ENCODE data around the gene CHD2. TPM values are rescaled to one million over a fixed set of nuclear protein-coding genes. Genes with fewer than 3 reads are reported as not detected.

CHD2 gene
- total and polyA plus RNA-seq, 4 donors = 38.0 to 144 (median 81.5) TPM

DNA sequence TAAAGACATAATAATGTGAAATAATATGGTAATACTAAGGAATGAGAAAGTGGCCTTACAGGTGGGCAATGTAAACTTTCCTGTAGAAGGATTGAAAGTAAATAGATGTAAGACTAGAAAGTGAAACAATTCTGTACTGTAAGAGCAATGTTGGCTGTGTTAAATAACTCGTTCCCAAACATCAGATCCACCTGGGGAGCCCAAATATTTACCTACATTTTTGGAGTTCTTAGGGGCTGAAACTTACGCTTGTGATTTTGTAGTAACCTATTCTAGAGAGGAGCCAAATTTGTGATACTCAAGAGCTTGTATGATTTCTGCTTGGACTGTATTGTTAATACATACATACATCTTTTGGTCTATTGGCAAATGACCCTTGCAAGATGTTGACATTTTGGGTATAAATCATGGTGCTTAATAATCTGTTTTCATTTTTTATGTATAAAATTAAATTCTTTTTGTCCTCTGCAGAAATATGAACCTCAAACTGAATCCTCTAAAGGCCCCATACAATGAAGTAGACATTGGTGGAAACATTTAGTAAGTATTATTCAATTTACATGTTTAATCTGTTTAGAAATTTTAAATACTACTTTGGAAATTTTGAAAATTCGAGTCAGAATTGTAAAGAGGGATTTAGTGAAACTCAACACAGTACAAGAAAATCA, 8.5 kb upstream of the CHD2 start:
- Histone ChIP-seq H3K27ac (ENCODE audit: low read depth in 1 of 2, low read length in 2 of 2) (no peak overlapping the region), H3K4me3 (ENCODE audit: low read length in 2 of 2) (no peak overlapping the region), H3K4me1 (ENCODE audit: control insufficient read depth in 1 of 2, insufficient read depth in 2 of 2, low read length in 2 of 2) (peaks cover 0 to 1% of the 10 kb centered on the region in 2 donors), H3K36me3 (ENCODE audit: control insufficient read depth in 1 of 2, insufficient read depth in 2 of 2, low read length in 1 of 2) (peaks cover 0 to 3% of the 10 kb centered on the region in 2 donors), H3K9me3 (ENCODE audit: control insufficient read depth, low read length) (no peaks in the 10 kb centered on the region), H3K27me3 (ENCODE audit: control insufficient read depth in 1 of 2, insufficient read depth in 2 of 2, low read length in 1 of 2) (no peaks in the 10 kb centered on the region)
- WGBS, 2 donors = 60 to 68% methylated on average over 3 of the region's 3 CpGs
- no peak for ATAC-seq (ENCODE audit: low FRiP score)
- intact Hi-C loops (cut with DNase I) = no loop called here
- DNase-seq = no peak

DNA sequence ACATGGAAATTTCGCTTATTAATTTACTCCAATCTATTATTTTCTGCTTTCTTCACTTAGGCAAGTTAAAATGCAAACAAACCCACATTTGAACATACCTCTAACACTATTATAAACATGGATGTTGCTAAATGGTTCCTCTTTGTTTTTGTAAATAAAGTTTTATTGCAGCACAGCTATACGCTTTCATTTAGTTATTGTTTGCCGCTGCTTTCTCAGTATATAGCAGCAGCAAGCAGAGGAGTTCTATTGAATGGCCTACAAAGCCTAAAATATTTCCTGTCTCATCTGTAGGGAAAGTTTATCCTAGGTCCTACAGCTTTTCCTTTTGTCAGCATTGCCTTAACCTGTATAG, 7.9 kb upstream of the CHD2 start:
- ATAC-seq (ENCODE audit: low FRiP score) (no peak), DNase-seq (no peak)
- H3K4me1 ChIP-seq (ENCODE audit: control insufficient read depth in 1 of 2, insufficient read depth in 2 of 2, low read length in 2 of 2) = peaks cover 0 to 1% of the 10 kb centered on the region in 2 donors
- no peak overlapping the region for H3K27ac ChIP-seq (ENCODE audit: low read depth in 1 of 2, low read length in 2 of 2)
- H3K4me3 ChIP-seq (ENCODE audit: low read length in 2 of 2) = no peak overlapping the region
- peaks cover 0 to 3% of the 10 kb centered on the region in 2 donors for H3K36me3 ChIP-seq (ENCODE audit: control insufficient read depth in 1 of 2, insufficient read depth in 2 of 2, low read length in 1 of 2)
- no peaks in the 10 kb centered on the region for H3K27me3 ChIP-seq (ENCODE audit: control insufficient read depth in 1 of 2, insufficient read depth in 2 of 2, low read length in 1 of 2)
- no peaks in the 10 kb centered on the region for H3K9me3 ChIP-seq (ENCODE audit: control insufficient read depth, low read length)
- intact Hi-C loops (cut with DNase I) = no loop called here
- 94 to 95% methylated on average over 3 of the region's 3 CpGs for WGBS, 2 donors

GRCh38 chr15:92893200-92893599, 6.9 kb upstream of the CHD2 start:
- Histone ChIP-seq H3K9me3 (ENCODE audit: control insufficient read depth, low read length) (no peaks in the 10 kb centered on the region), H3K4me1 (ENCODE audit: control insufficient read depth in 1 of 2, insufficient read depth in 2 of 2, low read length in 2 of 2) (peaks cover 0 to 1% of the 10 kb centered on the region in 2 donors), H3K4me3 (ENCODE audit: low read length in 2 of 2) (no peak overlapping the region), H3K27me3 (ENCODE audit: control insufficient read depth in 1 of 2, insufficient read depth in 2 of 2, low read length in 1 of 2) (no peaks in the 10 kb centered on the region), H3K27ac (ENCODE audit: low read depth in 1 of 2, low read length in 2 of 2) (no peak overlapping the region), H3K36me3 (ENCODE audit: control insufficient read depth in 1 of 2, insufficient read depth in 2 of 2, low read length in 1 of 2) (peaks cover 0 to 3% of the 10 kb centered on the region in 2 donors)
- no peak for ATAC-seq (ENCODE audit: low FRiP score)
- no peak for DNase-seq
- 68 to 98% methylated on average over 2 of the region's 2 CpGs for WGBS, 2 donors
- intact Hi-C loops (cut with DNase I) = no loop called here

- no peaks in the 10 kb centered on the region for H3K36me3 ChIP-seq (ENCODE audit: control insufficient read depth in 1 of 2, insufficient read depth in 2 of 2, low read length in 1 of 2)
- no peak for DNase-seq
- intact Hi-C loops (cut with DNase I) = no loop called here
- H3K27me3 ChIP-seq (ENCODE audit: control insufficient read depth in 1 of 2, insufficient read depth in 2 of 2, low read length in 1 of 2) = peaks cover 0 to 1% of the 10 kb centered on the region in 2 donors
- H3K27ac ChIP-seq (ENCODE audit: low read depth in 1 of 2, low read length in 2 of 2) = no peak overlapping the region
- no peak for ATAC-seq (ENCODE audit: low FRiP score)
- H3K4me3 ChIP-seq (ENCODE audit: low read length in 2 of 2) = no peak overlapping the region
- H3K4me1 ChIP-seq (ENCODE audit: control insufficient read depth in 1 of 2, insufficient read depth in 2 of 2, low read length in 2 of 2) = no peaks in the 10 kb centered on the region
- H3K9me3 ChIP-seq (ENCODE audit: control insufficient read depth, low read length) = no peaks in the 10 kb centered on the region
Measured at GRCh38 chr15:92896561-92896960, 3.6 kb upstream of the CHD2 start.

DNA sequence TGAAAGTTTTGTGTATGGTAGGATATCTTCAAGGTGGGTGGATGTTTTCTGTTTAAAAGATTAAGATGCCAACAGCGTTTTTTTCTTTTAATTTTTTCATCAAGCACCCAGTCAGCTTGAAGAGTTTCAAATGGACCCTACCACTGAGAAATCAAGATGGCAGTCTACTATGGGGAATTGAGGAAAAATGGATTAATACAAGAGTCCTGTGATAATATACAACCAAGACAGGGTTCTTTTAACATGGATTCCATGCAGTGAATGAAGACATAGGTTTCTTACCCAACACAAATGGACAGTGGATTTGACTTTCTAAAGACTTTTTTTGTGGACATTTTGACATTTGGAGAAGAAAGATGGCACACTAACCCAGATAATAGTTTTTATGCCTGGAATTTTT, 2.5 kb upstream of the CHD2 start:
- intact Hi-C loops (cut with DNase I) = no loop called here
- no peak for ATAC-seq (ENCODE audit: low FRiP score)
- peaks cover 0 to 1% of the 10 kb centered on the region in 2 donors for H3K27me3 ChIP-seq (ENCODE audit: control insufficient read depth in 1 of 2, insufficient read depth in 2 of 2, low read length in 1 of 2)
- no peak for DNase-seq
- no peak overlapping the region for H3K27ac ChIP-seq (ENCODE audit: low read depth in 1 of 2, low read length in 2 of 2)
- H3K4me3 ChIP-seq (ENCODE audit: low read length in 2 of 2) = no peak overlapping the region
- no peaks in the 10 kb centered on the region for H3K36me3 ChIP-seq (ENCODE audit: control insufficient read depth in 1 of 2, insufficient read depth in 2 of 2, low read length in 1 of 2)
- no peaks in the 10 kb centered on the region for H3K9me3 ChIP-seq (ENCODE audit: control insufficient read depth, low read length)
- WGBS, 2 donors = 84 to 97% methylated on average over 1 of the region's 1 CpG
- no peaks in the 10 kb centered on the region for H3K4me1 ChIP-seq (ENCODE audit: control insufficient read depth in 1 of 2, insufficient read depth in 2 of 2, low read length in 2 of 2)

DNA sequence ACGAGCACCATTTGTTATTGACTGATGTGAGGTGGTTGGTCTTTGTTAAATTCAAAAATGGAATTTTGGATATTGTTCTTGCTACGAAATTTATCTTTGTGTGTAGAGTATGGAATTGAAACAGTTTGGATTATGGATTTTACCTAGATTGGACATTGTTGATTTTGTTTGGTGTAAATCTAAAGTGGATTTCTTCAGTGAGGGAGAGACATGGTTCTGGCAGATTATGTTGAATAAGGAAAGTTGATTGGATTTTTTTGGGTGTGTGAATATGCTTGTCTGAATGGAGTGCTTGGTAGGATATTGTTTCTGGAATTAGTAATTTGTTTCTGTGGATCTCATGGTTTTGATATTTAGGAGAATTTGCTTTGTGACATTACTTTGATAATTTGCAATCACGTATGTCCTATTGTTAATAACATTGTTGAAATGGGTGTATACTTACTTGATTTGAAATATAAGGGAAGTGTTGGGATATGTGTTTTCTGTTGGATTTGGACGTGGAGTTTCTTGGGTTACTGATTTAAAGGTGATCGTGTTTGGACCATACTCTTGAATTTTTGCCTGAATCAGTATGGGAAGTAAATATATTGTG, 1.0 kb upstream of the CHD2 start:
- DNase-seq (no peak), ATAC-seq (ENCODE audit: low FRiP score) (no peak)
- H3K4me3 ChIP-seq (ENCODE audit: low read length in 2 of 2) = no peak overlapping the region
- no peak overlapping the region for H3K27ac ChIP-seq (ENCODE audit: low read depth in 1 of 2, low read length in 2 of 2)
- no peaks in the 10 kb centered on the region for H3K9me3 ChIP-seq (ENCODE audit: control insufficient read depth, low read length)
- H3K4me1 ChIP-seq (ENCODE audit: control insufficient read depth in 1 of 2, insufficient read depth in 2 of 2, low read length in 2 of 2) = no peaks in the 10 kb centered on the region
- WGBS, 2 donors = 89 to 90% methylated on average over 5 of the region's 5 CpGs
- intact Hi-C loops (cut with DNase I) = no loop called here
- H3K27me3 ChIP-seq (ENCODE audit: control insufficient read depth in 1 of 2, insufficient read depth in 2 of 2, low read length in 1 of 2) = peaks cover 0 to 1% of the 10 kb centered on the region in 2 donors
- H3K36me3 ChIP-seq (ENCODE audit: control insufficient read depth in 1 of 2, insufficient read depth in 2 of 2, low read length in 1 of 2) = no peaks in the 10 kb centered on the region

DNA sequence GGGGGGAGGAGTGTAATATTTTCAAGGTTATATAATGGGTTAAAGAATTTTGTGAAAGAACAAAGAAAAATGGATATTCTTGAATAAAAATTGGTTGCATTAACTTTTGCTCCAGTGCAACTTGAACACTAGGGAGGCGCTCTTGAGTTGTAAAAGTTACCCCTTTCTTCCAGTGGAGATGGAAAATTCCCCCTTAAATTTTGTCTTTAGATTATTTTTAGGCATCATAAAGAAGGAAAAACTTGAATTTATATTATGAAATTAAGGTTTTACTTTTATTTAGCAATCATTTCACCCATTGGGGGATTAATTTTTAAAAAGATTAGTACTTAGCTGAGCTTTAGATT, 550 bp upstream of the CHD2 start:
- Histone ChIP-seq H3K36me3 (ENCODE audit: control insufficient read depth in 1 of 2, insufficient read depth in 2 of 2, low read length in 1 of 2) (no peaks in the 10 kb centered on the region), H3K27ac (ENCODE audit: low read depth in 1 of 2, low read length in 2 of 2) (no peak overlapping the region)
- WGBS, 2 donors = 64 to 67% methylated on average over 1 of the region's 1 CpG

DNA sequence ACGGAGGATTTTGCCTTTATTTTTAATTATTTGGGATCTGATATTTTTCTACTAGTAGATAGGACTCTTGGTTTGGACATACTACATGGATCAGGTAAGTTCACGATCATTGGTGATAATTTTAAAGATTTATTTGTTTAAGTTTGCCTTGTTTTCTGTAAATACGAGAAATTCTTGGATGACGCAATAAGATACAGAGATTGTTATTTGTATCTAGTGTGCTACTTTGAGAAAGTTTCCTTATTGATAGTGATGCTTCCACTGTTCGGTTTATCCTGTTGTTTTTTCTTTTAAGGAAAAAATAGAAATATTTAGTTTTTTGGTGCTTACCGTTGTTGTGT, 577 bp downstream of the CHD2 start:
- H3K36me3 ChIP-seq (ENCODE audit: control insufficient read depth in 1 of 2, insufficient read depth in 2 of 2, low read length in 1 of 2) = no peaks in the 10 kb centered on the region
- H3K9me3 ChIP-seq (ENCODE audit: control insufficient read depth, low read length) = no peaks in the 10 kb centered on the region
- intact Hi-C loops (cut with DNase I) = loop anchor here in 1 of 2 donors (5.0 kb wide), 1 partner anchor 93 kb away; no protein-coding TSS in a partner anchor
- peak overlapping the region in 1 of 2 donors; percentile 87 for H3K27ac ChIP-seq (ENCODE audit: low read depth in 1 of 2, low read length in 2 of 2)
- 1% methylated on average over 6 of the region's 6 CpGs for WGBS, 2 donors
- no peaks in the 10 kb centered on the region for H3K4me1 ChIP-seq (ENCODE audit: control insufficient read depth in 1 of 2, insufficient read depth in 2 of 2, low read length in 2 of 2)
- DNase-seq = no peak
- peaks cover 0 to 1% of the 10 kb centered on the region in 2 donors for H3K27me3 ChIP-seq (ENCODE audit: control insufficient read depth in 1 of 2, insufficient read depth in 2 of 2, low read length in 1 of 2)
- ATAC-seq (ENCODE audit: low FRiP score) = no peak
- H3K4me3 ChIP-seq (ENCODE audit: low read length in 2 of 2) = peak overlapping the region; percentile 97 to 100

More for the DNA sequence above, 550 bp upstream of the CHD2 start:
- no peaks in the 10 kb centered on the region for H3K9me3 ChIP-seq (ENCODE audit: control insufficient read depth, low read length)
- peaks cover 0 to 1% of the 10 kb centered on the region in 2 donors for H3K27me3 ChIP-seq (ENCODE audit: control insufficient read depth in 1 of 2, insufficient read depth in 2 of 2, low read length in 1 of 2)
- H3K4me1 ChIP-seq (ENCODE audit: control insufficient read depth in 1 of 2, insufficient read depth in 2 of 2, low read length in 2 of 2) = no peaks in the 10 kb centered on the region
- ATAC-seq (ENCODE audit: low FRiP score) (no peak), DNase-seq (no peak)
- intact Hi-C loops (cut with DNase I) = no loop called here
- peak overlapping the region in 1 of 2 donors; percentile 100 for H3K4me3 ChIP-seq (ENCODE audit: low read length in 2 of 2)

GRCh38 chr15:92901072-92901761, 1.1 kb downstream of the CHD2 start:
- 0 to 1% methylated on average over 8 of the region's 8 CpGs for WGBS, 2 donors
- DNase-seq = no peak
- Histone ChIP-seq H3K36me3 (ENCODE audit: control insufficient read depth in 1 of 2, insufficient read depth in 2 of 2, low read length in 1 of 2) (no peaks in the 10 kb centered on the region), H3K4me1 (ENCODE audit: control insufficient read depth in 1 of 2, insufficient read depth in 2 of 2, low read length in 2 of 2) (no peaks in the 10 kb centered on the region), H3K27ac (ENCODE audit: low read depth in 1 of 2, low read length in 2 of 2) (peak overlapping the region in 1 of 2 donors; percentile 87), H3K4me3 (ENCODE audit: low read length in 2 of 2) (peak overlapping the region; percentile 97 to 100), H3K27me3 (ENCODE audit: control insufficient read depth in 1 of 2, insufficient read depth in 2 of 2, low read length in 1 of 2) (peaks cover 0 to 1% of the 10 kb centered on the region in 2 donors), H3K9me3 (ENCODE audit: control insufficient read depth, low read length) (no peaks in the 10 kb centered on the region)
- no peak for ATAC-seq (ENCODE audit: low FRiP score)
- intact Hi-C loops (cut with DNase I) = loop anchor here in 1 of 2 donors (5.0 kb wide), 1 partner anchor 94 kb away; no protein-coding TSS in a partner anchor
